KBM-7 (cell line): ENCODE measurements around the gene SHKBP1.

ENCODE experiments used
- DNase-seq: peaks from one replicate; pipeline ENCODE4 v3.0.0-alpha.2; 2015
- in situ Hi-C: fragments of 300-500 bp; cut with MboI; formaldehyde crosslinking; loops from 2 replicates; pipeline ENCODE4 v1.14.3; 2020; ENCODE audit warnings: low sequenced_read_pairs, low pct_unique_long_range_greater_than_20kb, mixed read lengths

Gene SHKBP1

DNA sequence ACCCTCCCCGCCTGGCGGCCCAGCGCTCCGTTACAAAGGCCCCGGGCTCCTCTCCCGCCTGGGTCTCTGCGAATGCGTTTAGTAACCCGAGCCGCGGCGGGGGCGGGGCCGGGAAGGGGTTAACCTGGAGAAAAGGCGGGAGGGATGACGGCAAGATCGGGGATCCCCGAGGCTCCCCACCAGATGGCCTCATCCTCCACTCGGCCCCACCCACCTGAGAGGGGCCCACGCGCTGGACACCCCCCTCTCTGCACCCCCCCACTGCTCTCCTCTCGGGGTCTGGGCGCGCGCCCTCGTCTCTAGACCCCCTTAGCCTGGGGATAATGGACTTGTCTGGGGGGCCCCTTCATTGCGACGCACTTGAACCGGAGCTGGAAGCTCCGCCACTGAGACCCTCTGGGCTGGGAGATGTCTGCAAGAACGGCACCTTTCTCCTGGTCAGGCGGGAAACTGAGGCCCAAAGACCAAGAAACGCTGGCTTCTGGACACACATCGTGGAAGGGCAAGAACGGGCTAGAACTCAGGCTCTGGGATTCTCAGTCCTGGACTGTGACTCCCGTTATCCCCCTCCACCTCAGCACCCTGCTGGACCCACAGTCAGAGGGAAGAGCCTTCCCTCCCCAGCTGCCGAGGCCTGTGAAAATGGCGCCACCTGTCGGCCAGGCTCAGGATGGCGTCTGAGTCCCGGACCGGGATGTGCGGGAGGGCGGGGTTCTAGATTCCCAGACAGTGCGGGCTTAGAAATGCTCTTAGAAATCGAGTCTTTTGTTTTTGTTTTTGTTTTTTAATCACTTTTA, 21.6 kb downstream of the SHKBP1 start:
- in situ Hi-C loops = no loop called here

DNA sequence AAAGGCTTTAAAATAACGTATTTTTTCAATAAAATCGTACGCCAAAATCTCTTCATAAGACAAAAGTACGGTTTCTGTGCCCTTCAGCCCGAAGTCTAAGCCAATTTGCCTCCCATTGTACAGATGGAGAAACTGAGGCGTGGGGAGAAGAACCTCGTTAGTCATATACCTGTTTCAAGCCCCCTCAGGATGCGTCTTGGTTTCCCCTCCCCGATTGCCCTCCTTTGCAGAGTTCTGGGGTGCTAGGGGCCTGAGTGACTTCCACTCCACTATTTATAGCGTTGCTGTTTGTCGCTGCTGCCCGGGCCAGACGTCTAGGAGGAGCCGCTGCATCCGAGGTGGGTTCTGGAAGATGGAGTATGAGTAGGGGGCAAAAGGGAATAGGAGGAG, 22.2 kb downstream of the SHKBP1 start:
- in situ Hi-C loops = no loop called here

More for the DNA sequence above, 21.6 kb downstream of the SHKBP1 start:
- peak; percentile 92 for DNase-seq

DNA sequence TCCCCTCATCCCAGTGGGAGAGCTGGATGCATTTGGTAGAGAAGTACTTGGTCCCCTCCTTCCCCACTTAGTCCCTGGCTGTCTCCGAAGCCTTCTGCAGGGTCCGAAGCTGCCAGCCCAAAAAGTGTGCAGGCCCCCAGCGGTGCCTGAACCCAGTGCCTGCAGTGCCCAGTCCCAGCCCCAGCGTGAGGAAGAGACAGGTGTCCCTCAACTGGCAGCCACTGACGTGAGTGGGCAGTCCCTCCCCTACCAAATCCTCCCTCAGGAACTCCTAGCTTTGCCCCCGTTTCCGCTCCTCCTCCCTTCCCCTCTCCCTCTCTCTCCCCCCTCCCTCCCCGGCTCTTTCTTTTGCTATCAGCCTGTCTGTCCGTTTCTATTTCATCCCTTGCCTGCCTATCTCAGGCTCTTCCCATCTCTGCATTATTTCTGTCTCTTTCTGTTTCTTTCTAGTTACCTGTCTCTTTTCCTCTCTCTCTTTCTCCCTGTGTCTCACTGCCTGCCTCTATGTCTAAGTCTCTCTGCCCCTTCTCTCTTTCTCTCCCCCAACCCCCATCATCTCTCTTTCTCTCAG, 22.7 kb downstream of the SHKBP1 start:
- in situ Hi-C loops = no loop called here
- DNase-seq = peak; percentile 62

More for the DNA sequence above, 22.2 kb downstream of the SHKBP1 start:
- DNase-seq = no peak

DNA sequence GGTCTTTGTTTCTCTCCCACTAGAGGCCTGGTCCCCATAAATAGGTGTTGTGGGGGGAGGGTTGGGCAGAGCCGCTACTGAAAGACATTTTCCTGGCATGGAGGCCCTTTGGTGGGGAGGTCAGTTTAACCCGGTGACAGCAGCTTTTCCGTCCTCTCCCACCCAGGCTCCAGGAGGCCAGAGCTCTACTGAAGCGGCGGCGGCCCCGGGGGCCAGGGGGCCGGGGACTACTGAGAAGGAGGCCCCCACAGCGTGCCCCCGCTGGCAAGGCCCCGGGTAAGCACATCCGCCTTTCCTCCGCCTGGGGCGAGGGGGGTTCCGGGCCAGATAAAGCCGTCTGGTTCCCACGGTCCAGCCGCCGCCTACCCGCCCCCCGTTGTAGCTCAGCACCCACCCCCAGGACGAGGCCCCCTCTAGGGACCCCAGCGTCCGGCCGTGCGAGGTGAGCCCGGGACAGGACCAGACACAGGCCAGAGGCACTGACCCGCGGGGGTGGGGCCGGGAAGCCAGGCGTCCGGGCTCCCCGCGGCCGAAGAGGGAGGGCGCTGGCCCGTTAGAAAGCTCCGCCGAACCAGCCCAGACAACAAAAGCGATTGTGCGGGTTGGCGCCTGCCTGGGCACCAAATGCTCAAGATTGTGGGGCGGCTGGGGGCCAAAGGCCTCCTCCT, 23.4 kb downstream of the SHKBP1 start:
- in situ Hi-C loops = no loop called here
- DNase-seq = no peak

DNA sequence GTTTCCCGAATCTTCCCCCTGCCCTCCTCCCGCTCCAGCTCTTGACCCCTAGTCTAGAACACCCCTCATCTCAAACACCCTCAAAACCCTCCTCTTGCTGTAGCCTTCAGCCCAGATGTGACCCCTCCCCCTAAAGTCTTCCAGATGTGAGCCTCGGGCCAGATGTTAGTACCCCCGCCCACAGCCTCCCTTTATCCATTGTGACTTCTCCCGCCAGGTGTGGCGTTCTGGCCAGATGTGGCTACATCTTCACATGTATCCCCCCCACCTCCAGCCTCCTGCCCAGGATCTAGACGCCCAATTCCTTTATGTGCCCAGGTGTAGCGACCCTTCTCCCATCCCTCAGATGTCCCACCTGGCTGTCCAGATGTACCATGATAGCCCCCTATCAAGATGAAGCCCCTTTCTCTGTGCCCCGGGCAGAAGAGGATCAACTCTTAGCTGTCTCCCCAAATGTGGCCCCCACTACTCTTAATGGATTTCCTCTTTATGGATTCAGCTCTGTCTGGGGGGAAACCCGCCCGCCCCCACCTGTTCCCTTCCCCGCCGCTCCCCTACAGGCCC, 24.0 kb downstream of the SHKBP1 start:
- in situ Hi-C loops = no loop called here

DNA sequence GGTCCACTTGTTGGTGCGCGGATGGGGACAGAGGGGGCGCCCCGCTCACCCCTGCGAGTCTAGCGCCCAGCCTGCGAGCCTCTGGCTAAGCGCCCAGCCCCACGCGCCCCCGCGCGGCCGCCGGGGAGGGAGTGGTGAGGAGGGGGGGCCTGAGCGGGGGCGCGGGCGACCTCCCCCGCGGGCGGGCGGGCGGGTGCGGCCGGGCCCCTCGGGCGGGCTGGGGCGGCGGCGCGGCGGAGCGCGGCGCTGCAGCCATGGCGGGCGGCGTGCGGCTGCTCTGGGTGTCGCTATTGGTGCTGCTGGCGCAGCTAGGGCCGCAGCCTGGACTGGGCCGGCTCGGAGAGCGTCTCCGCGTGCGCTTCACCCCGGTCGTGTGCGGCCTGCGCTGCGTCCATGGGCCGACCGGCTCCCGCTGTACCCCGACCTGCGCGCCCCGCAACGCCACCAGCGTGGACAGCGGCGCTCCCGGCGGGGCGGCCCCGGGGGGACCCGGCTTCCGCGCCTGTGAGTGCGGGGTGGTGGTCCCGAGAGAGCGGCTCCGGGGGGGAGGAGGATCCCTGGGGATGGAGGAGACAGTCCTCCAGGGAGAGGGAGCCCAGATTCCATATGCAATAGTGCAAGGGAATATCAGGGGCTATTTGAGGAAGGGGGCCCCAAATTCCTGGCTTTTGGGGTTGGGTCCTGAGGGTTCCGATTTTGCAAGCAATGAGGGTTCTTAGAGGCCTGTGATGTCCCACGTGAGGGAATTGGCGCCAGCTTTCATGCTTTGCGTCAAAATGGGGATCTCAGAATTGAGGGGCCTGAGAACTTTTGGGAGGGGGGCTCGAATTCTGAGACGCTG, 24.7 kb downstream of the SHKBP1 start, which contains the start of gene LTBP4:
Gene LTBP4 (plus strand): TSS at position 236 of the 841 bp plus-strand sequence. CDS start 19 bp downstream, at position 255.
- no peak for DNase-seq
- in situ Hi-C loops = no loop called here

More for the DNA sequence above, 24.0 kb downstream of the SHKBP1 start:
- DNase-seq = peak; percentile 37

DNA sequence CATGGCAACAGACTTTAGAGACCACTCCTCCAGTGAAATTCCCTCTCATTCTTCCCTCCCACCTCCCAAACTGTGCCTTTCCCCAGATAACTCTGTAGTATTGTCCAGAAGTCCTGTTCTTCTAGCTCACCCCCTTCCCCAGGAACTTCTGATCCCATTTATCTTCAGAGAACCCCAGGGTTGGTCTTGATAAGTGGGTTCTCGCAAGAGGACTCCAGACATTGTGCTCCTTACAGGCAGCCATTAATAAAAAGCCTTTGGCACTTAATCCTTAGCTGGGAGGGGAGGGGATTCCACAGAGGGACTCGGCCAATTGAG, 26.4 kb downstream of the SHKBP1 start:
- in situ Hi-C loops = no loop called here
- DNase-seq = no peak

DNA sequence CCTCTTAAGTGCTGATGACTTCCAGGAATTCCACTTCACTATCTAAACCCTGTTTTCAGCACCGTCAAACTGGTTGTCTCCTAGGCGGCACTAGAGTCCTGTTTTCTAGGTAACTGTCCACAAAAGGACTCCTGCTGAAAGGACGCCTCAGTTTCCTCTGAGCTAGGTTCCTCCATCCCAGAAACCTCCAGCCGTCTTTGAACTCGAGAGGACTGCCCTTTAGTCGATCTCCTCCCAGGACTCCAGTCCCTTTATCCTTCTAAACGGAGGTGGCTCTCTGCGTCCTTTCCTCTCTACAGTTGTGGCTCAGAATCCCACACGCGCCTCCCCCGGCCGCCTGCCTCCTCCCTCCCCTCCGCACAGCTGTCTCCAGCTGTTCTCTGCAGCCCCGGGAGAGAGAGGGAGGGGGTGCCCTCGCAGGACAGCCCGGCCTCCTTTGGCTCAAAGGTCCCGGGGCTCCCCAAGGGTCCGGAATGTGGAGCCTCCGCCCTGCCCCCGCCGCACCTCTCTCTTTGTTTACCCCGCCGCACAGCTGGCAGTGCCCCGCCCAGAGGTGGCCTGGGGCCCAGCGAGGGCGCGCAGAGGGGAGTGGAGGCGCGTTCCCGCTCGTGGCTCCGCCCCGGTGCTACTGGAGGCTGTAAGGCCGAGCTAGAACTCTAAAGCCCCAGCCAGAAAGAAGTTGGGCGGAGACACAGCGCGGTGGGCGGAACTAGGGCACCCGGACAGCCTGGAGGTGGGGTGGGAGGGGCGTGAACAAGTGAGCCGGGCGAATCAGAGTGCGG, 26.9 kb downstream of the SHKBP1 start:
- peak; percentile 99 for DNase-seq
- in situ Hi-C loops = no loop called here

DNA sequence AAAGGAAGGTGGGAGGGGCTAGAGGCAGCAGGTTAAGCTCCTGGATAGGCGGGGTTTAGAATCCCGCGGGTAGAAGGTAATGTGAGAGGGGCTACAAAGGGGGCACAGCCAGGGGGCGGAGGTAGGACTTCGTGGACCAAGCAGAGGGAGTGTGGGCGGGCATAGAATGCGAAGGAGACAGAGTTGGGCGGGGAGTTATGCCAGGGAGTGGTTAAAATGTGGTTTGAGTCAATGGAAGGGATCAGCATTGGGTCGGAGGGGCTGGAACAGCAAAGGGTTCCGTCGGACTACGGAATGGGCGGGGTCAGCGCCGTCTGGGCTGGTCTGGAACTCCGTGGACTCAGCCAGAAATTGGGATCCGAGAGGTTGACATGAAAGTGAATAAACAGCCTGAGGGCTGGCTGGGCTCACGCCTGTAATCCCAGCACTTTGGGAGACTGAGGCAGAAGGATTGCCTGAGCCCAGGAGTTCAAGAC, 27.5 kb downstream of the SHKBP1 start:
- in situ Hi-C loops = no loop called here
- DNase-seq = no peak

DNA sequence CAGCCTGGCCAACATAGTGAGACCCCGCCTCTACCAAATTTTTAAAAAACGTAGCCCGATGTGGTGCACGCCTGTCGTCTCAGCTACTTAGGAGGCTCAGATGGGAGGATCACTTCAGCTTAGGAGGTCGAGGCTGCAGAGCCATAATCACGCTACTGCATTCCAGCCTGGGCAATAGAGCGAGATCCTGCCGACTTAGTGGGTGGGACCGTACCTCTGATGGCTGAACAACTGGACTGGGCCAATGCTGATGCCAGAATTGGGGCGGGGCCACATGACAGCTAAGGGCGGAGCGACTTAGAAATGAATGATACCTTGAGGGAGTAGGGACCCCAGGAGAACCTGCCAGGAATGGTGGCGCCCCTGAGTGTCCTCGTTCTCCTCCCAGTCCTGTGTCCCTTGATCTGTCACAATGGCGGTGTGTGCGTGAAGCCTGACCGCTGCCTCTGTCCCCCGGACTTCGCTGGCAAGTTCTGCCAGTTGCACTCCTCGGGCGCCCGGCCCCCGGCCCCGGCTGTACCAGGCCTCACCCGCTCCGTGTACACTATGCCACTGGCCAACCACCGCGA, 28.1 kb downstream of the SHKBP1 start:
- in situ Hi-C loops = no loop called here

DNA sequence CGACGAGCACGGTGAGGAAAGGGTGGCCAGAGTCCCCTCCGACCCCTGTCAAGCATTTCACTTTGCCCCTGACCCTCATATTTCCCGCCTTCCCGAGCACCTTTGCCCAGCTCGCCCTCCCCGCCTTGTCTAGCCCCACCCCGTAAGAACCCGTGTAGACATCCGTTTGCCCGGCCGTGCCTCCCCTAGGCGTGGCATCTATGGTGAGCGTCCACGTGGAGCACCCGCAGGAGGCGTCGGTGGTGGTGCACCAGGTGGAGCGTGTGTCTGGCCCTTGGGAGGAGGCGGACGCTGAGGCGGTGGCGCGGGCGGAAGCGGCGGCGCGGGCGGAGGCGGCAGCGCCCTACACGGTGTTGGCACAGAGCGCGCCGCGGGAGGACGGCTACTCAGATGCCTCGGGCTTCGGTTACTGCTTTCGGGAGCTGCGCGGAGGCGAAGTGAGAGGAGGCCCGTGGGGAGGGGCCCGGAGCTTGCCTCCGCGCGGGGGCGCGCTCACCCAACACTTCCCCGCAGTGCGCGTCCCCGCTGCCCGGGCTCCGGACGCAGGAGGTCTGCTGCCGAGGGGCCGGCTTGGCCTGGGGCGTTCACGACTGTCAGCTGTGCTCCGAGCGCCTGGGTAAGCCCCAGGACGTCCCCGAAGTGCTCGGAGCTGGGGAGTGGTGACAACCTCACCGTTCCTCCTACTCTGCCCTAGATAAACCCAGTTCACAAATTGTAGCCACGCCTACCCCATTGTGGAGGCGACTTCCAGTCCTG, 28.7 kb downstream of the SHKBP1 start:
- in situ Hi-C loops = no loop called here
- peak; percentile 78 for DNase-seq

More for the DNA sequence above, 28.1 kb downstream of the SHKBP1 start:
- DNase-seq = peak; percentile 20

DNA sequence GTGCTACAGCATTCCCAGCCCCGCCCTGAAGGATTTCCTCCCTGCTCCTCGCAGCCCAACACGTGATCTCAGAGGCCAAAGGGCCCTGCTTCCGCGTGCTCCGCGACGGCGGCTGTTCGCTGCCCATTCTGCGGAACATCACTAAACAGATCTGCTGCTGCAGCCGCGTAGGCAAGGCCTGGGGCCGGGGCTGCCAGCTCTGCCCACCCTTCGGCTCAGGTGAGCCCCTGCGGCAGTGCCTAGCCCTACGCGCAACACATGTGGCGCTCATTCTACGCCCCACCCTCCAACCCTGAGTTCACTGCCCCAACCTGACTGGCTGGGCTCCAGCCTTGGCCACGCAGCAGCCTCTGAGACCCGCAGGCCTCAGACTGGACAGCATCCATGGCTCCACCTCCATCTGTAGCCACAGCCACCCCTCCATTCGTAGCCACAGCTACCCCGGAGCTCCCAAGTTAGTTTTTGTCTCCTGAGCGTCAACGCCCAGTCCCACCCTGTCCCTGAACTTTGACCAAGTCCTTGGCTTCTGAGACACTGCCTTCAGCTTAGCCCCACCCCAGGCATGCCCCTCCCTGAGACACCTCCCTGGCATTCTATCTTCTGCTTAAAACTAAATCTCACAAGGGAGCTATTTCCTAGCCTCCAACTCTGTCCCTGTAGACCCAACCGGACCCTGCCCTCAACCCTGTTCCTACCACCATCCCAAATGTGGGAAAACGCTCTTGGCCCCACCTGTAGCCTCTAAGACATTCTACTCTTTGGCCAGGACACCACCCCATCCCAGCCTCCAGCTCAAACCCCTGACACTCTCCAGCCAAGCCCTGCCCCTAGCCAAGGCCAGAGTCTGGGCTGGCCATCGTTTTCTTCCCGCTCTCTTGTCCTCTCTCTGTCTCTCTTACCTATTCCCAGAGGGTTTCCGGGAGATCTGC, 30.9 kb downstream of the SHKBP1 start:
- in situ Hi-C loops = no loop called here
- DNase-seq = no peak

DNA sequence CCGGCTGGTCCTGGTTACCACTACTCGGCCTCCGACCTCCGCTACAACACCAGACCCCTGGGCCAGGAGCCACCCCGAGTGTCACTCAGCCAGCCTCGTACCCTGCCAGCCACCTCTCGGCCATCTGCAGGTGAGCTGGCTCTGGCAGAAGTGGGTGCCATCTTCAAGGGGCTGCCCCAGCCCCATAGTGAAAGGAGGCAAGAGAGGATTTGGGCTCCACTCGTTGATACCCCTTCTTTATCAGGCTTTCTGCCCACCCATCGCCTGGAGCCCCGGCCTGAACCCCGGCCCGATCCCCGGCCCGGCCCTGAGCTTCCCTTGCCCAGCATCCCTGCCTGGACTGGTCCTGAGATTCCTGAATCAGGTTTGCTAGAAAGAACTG, 31.6 kb downstream of the SHKBP1 start:
- in situ Hi-C loops = no loop called here
- DNase-seq = no peak

DNA sequence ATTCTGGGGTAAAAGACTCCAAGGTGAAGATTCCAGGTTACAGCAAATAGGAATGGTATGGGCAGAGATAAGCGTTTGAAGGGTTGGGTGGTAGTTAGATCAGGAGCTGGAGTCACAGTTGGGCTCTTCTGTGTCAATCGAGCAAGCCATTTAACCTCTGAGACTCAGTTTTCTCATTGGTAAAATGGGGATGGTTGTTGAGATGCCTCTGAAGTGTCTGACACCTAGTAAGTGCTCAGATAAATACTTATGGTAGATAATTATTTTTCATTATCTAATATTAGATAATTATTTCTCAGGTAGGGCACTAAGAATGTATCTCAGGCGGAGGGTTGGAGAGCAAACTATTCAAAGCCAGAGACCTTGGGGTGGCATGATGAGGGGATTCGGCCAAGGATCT, 32.3 kb downstream of the SHKBP1 start:
- DNase-seq = no peak
- in situ Hi-C loops = no loop called here

DNA sequence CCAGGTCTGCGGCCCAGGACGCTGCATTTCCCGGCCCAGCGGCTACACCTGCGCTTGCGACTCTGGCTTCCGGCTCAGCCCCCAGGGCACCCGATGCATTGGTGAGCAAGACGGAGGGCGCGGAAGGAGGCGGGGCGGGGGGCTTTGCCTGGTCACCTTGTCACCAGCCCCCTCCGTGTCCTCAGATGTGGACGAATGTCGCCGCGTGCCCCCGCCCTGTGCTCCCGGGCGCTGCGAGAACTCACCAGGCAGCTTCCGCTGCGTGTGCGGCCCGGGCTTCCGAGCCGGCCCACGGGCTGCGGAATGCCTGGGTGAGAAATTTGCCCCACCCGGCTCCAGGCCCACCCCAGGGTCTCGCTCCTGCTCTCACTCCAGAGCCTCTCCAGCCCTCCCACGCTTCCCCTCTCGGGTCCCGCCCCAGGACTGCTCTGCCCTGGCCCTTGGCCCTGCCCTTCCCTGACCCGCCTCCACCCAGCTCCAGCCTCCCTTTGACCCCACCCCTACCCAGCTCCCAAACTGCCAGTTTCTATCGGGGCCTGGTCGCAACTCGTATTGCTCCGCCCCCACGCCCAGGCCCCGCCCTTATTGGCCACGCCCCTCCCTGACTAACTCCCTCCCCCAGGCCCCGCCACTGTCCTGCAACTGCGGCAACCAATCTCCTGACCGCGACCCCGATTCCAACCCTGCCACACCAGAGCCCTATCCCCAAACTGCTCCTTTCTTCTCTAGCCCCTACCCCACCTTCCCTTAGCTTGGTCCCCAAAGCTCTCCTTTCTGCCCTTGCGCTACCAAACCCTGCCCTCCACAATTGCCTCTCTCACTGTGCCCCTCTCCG, 33.1 kb downstream of the SHKBP1 start:
- DNase-seq = peak; percentile 87
- in situ Hi-C loops = no loop called here
